Medulla oblongata (tissue), 1 donor: ENCODE data around the gene LRP2.
"Not testable (repeated sequence)": the region's sequence is repeated elsewhere in the genome, so short reads cannot be mapped to it uniquely, and the experiment has no call there.

Experiments used
- DNase-seq: peaks from one replicate; pipeline ENCODE4 v3.0.0-alpha.2; 2015; ENCODE audit errors: extremely low spot score

The LRP2 gene

GRCh38 chr2:169362118-169362893 lies at the start of gene LRP2:
Gene LRP2, minus strand, starts transcription at chr2:169362534. Its CDS starts 135 bp downstream, at chr2:169362399.
- DNase-seq, result peak; percentile 46

GRCh38 chr2:169406891-169407290 lies 44.6 kb upstream of the LRP2 start:
- DNase-seq, result no peak

- DNase-seq, result not testable (repeated sequence)
Measured at GRCh38 chr2:169399491-169399890, 37.2 kb upstream of the LRP2 start.

GRCh38 chr2:169397697-169398096 lies 35.4 kb upstream of the LRP2 start:
- DNase-seq, result peak; percentile 67

- no peak for DNase-seq
Measured at GRCh38 chr2:169395821-169396374, 33.6 kb upstream of the LRP2 start.

GRCh38 chr2:169393068-169393590 lies 30.8 kb upstream of the LRP2 start:
- no peak for DNase-seq

GRCh38 chr2:169391236-169391635 lies 28.9 kb upstream of the LRP2 start:
- DNase-seq, result no peak

GRCh38 chr2:169388161-169388560 lies 25.8 kb upstream of the LRP2 start:
- DNase-seq, result no peak

GRCh38 chr2:169386722-169387121 lies 24.4 kb upstream of the LRP2 start:
- DNase-seq, result no peak

GRCh38 chr2:169384816-169385215 lies 22.5 kb upstream of the LRP2 start:
- no peak for DNase-seq

GRCh38 chr2:169372561-169372960 lies 10.2 kb upstream of the LRP2 start:
- DNase-seq, result no peak

- no peak for DNase-seq
Measured at GRCh38 chr2:169366066-169366465, 3.7 kb upstream of the LRP2 start.

GRCh38 chr2:169365029-169365480 lies 2.7 kb upstream of the LRP2 start:
- DNase-seq, result no peak

- peak; percentile 53 for DNase-seq
Measured at GRCh38 chr2:169363560-169364150, 1.3 kb upstream of the LRP2 start.

GRCh38 chr2:169362894-169363559 lies 693 bp upstream of the LRP2 start:
- peak; percentile 35 for DNase-seq

GRCh38 chr2:169361706-169362117 lies 622 bp downstream of the LRP2 start:
- DNase-seq, result peak; percentile 27

GRCh38 chr2:169360984-169361705 lies 1.2 kb downstream of the LRP2 start:
- DNase-seq, result peak; percentile 22

- DNase-seq, result no peak
Measured at GRCh38 chr2:169358016-169358415, 4.3 kb downstream of the LRP2 start.

GRCh38 chr2:169354244-169354643 lies 8.1 kb downstream of the LRP2 start:
- peak; percentile 4 for DNase-seq

GRCh38 chr2:169351725-169352124 lies 10.6 kb downstream of the LRP2 start:
- no peak for DNase-seq

- DNase-seq, result no peak
Measured at GRCh38 chr2:169349535-169349934, 12.8 kb downstream of the LRP2 start.
